B cell (primary cell): ENCODE data around the gene QPCT.

Source experiments
- EZH2 ChIP-seq: IDR thresholded peaks from 2 replicates; pipeline ENCODE4 v1.6.1; 2012; ENCODE audit warnings: borderline replicate concordance, low read depth, mild to moderate bottlenecking, moderate library complexity, low read length; ENCODE audit not compliant: insufficient read depth, poor library complexity, severe bottlenecking
- TF ChIP-seq, protein P1 (sequence below): fragments of 200-600 bp; IDR thresholded peaks from one replicate; pipeline ENCODE4 v1.8.0; 2022; ENCODE audit warnings: antibody characterized with exemption, mild to moderate bottlenecking

DNA sequence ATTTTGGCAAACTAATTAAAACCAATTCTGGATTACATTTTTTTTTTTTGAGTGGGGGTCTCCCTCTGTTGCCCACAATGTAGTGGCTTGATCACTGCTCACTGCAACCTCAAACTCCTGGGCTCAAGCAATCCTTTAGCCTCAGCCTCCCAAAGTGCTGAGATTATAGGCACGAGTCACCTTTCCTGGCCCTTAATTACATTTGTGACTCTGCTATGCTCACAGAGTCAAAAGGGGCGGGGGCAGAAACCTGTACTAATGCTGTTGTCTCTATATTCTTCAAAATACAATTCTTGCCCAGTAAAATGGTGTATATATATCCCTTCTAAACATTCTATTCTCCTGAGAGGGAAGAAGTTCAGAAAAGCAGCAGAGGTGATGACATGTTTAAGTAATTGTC, 43.0 kb upstream of the QPCT start:
- TF ChIP-seq, protein P1, sequence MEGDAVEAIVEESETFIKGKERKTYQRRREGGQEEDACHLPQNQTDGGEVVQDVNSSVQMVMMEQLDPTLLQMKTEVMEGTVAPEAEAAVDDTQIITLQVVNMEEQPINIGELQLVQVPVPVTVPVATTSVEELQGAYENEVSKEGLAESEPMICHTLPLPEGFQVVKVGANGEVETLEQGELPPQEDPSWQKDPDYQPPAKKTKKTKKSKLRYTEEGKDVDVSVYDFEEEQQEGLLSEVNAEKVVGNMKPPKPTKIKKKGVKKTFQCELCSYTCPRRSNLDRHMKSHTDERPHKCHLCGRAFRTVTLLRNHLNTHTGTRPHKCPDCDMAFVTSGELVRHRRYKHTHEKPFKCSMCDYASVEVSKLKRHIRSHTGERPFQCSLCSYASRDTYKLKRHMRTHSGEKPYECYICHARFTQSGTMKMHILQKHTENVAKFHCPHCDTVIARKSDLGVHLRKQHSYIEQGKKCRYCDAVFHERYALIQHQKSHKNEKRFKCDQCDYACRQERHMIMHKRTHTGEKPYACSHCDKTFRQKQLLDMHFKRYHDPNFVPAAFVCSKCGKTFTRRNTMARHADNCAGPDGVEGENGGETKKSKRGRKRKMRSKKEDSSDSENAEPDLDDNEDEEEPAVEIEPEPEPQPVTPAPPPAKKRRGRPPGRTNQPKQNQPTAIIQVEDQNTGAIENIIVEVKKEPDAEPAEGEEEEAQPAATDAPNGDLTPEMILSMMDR: no peak
- TF ChIP-seq EZH2: no peak
